GM12872 (cell line): Measurements from ENCODE around the gene RXRB.

Experiments
- CTCF ChIP-seq: IDR thresholded peaks from 3 replicates; pipeline ENCODE4 v1.5.1; 2011; ENCODE audit warnings: low read depth, mild to moderate bottlenecking, low read length, moderate library complexity; ENCODE audit not compliant: insufficient read depth

RXRB gene

GRCh38 chr6:33241968-33242367 lies 41.5 kb upstream of the RXRB start:
- TF ChIP-seq CTCF: no peak

GRCh38 chr6:33237741-33238140 lies 37.3 kb upstream of the RXRB start:
- no peak for TF ChIP-seq CTCF

- no peak for TF ChIP-seq CTCF
Measured at GRCh38 chr6:33236852-33237251, 36.4 kb upstream of the RXRB start.

- TF ChIP-seq CTCF: no peak
Measured at GRCh38 chr6:33236328-33236727, 35.9 kb upstream of the RXRB start.

GRCh38 chr6:33235221-33235634 lies 34.8 kb upstream of the RXRB start:
- no peak for TF ChIP-seq CTCF

GRCh38 chr6:33217681-33218080 lies 17.2 kb upstream of the RXRB start:
- TF ChIP-seq CTCF: no peak

GRCh38 chr6:33217246-33217645 lies 16.8 kb upstream of the RXRB start:
- TF ChIP-seq CTCF: no peak
